AG04450 (cell line): ENCODE measurements around the gene SLCO3A1. TPM values are rescaled to one million over a fixed set of nuclear protein-coding genes. Genes with fewer than 3 reads are reported as not detected.

Experiments used
- CTCF ChIA-PET: fragments of 300-600, 350-600 bp; formaldehyde crosslinking; extraction: SDS; loops from one replicate; lab custom pipeline; 2022; ENCODE audit warnings: antibody characterized with exemption, inconsistent platforms; lab: Charles Lee
- POLR2A ChIA-PET: fragments of 350-600 bp; formaldehyde crosslinking; extraction: SDS; loops from one replicate; lab custom pipeline; 2021; ENCODE audit warnings: antibody characterized with exemption, inconsistent platforms; lab: Yijun Ruan, JAX
- DNase-seq: peaks from one replicate; pipeline ENCODE4 v3.0.0-alpha.2; 2011; ENCODE audit warnings: low read depth, low spot score
- H3K27ac ChIP-seq: one replicate; pipeline ENCODE4 v1.5.1; 2012; ENCODE audit warnings: low read depth, low read length, control low read depth
- H3K27me3 ChIP-seq: one replicate; pipeline ENCODE4 v1.6.0; 2012; ENCODE audit warnings: low read length; ENCODE audit not compliant: control insufficient read depth, insufficient read depth
- H3K4me3 ChIP-seq: 2 replicates; pipeline ENCODE4 v1.5.1; 2011; ENCODE audit warnings: mild to moderate bottlenecking, low read depth, low read length, control low read depth
- H3K9me3 ChIP-seq: 2 replicates; pipeline ENCODE4 v1.5.1; 2012; ENCODE audit warnings: low read length; ENCODE audit not compliant: control insufficient read depth, insufficient read depth
- polyA plus RNA-seq: library from polyadenylated mRNA; depleted of rRNA; stranded (reverse); fragments of >200 nt; gene quantifications from 2 replicates; pipeline ENCODE4 v1.2.3, GENCODE V29; 2011
- TF ChIP-seq, protein P1 (sequence below): IDR thresholded peaks from 2 replicates; pipeline ENCODE4 v1.5.1; 2011; ENCODE audit warnings: low read depth, low read length, control low read depth, inconsistent platforms

The SLCO3A1 gene
- polyA plus RNA-seq, 1 experiment: 7.6 TPM

GRCh38 chr15:92050220-92050898 lies 196.9 kb downstream of the SLCO3A1 start:
- no peaks in the 10 kb centered on the region for H3K27me3 ChIP-seq
- H3K9me3 ChIP-seq: no peaks in the 10 kb centered on the region
- DNase-seq: no peak
- ChIA-PET CTCF (interaction anchor here (1.2 kb wide), 1 partner anchor 201 kb away, joined by 4 read pairs; no protein-coding TSS in a partner anchor), POLR2A (no interaction called here)
- TF ChIP-seq, protein P1, sequence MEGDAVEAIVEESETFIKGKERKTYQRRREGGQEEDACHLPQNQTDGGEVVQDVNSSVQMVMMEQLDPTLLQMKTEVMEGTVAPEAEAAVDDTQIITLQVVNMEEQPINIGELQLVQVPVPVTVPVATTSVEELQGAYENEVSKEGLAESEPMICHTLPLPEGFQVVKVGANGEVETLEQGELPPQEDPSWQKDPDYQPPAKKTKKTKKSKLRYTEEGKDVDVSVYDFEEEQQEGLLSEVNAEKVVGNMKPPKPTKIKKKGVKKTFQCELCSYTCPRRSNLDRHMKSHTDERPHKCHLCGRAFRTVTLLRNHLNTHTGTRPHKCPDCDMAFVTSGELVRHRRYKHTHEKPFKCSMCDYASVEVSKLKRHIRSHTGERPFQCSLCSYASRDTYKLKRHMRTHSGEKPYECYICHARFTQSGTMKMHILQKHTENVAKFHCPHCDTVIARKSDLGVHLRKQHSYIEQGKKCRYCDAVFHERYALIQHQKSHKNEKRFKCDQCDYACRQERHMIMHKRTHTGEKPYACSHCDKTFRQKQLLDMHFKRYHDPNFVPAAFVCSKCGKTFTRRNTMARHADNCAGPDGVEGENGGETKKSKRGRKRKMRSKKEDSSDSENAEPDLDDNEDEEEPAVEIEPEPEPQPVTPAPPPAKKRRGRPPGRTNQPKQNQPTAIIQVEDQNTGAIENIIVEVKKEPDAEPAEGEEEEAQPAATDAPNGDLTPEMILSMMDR: no peak
- no peak overlapping the region for H3K27ac ChIP-seq
- H3K4me3 ChIP-seq: no peak overlapping the region

- no peak for DNase-seq
- Histone ChIP-seq H3K4me3 (no peak overlapping the region), H3K27me3 (no peaks in the 10 kb centered on the region), H3K27ac (no peak overlapping the region), H3K9me3 (no peaks in the 10 kb centered on the region)
- TF ChIP-seq, protein P1: no peak
- POLR2A ChIA-PET: no interaction called here
- CTCF ChIA-PET: no interaction called here
Measured at GRCh38 chr15:92051716-92052115, 198.2 kb downstream of the SLCO3A1 start.

DNA sequence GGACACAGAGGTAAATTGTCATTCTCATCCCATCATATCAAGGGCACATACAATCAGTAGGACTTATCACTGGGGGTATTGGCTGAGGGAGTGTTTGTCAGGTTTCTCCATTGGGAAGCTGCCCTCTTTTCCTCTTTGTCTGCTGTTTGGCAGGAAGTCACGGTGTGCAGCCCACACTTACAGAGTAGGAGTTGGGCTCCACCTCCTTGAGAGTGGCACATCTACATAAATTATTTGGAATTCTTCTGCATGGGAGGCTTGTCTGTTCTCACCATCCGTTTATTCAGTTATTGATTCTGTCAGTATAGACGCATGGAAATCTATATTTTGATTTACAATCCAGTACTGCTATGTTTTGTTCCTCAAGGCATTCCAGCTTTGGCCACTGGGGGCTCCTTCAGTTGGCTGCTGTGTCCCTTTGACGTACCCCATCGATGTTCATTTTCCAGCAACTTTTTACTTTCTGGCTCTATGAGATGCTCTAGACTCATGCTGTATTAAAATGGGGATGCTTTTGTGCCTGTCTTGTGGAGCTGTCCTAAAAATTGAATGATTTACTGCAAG lies 200.3 kb downstream of the SLCO3A1 start:
- Histone ChIP-seq H3K27ac (no peak overlapping the region), H3K4me3 (no peak overlapping the region), H3K9me3 (no peaks in the 10 kb centered on the region), H3K27me3 (peaks cover 3% of the 10 kb centered on the region)
- ChIA-PET POLR2A (no interaction called here), CTCF (interaction anchor here (0.8 kb wide), 1 partner anchor 17 kb away, joined by 3 read pairs; no protein-coding TSS in a partner anchor)
- DNase-seq: no peak
- TF ChIP-seq, protein P1: peak; percentile 40

DNA sequence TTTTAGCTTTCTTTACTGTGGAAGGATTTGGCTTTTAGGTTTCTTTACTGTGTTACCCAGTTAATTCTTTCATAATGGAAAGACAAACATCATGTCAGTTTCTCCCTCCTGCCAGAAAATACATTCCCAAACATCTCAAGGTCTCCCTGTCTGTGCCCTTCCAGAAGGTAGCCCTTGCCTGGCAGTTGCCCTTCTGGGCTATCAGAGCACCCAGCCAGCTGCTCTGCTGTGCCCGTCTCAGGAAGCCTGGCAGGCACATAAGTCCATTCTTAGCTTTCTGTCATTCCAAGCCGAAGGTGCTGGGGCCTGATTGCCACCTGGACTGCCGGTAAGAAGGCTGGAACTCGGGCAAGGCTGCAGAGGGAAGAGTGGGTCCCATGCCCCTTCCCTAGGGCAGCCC lies 203.4 kb downstream of the SLCO3A1 start:
- Histone ChIP-seq H3K4me3 (no peak overlapping the region), H3K27ac (no peak overlapping the region), H3K9me3 (no peaks in the 10 kb centered on the region), H3K27me3 (peaks cover 3% of the 10 kb centered on the region)
- no peak for DNase-seq
- ChIA-PET CTCF (no interaction called here), POLR2A (no interaction called here)
- TF ChIP-seq, protein P1: no peak
